ENCODE results near the gene CNTRL. TPM values are rescaled to one million over a fixed set of nuclear protein-coding genes. Genes with fewer than 3 reads are reported as not detected.
A peak's percentile ranks its signal among the peaks of the same experiment; 100 is the strongest.

The CNTRL gene
- total RNA-seq, 1 donor from 2014 or later = 18.2 TPM

GRCh38 chr9:121107029-121107428, 32.3 kb downstream of the CNTRL start:
- DNase-seq (ENCODE audit: low spot score, unreplicated experiment) = no peak
- no peaks in the 10 kb centered on the region for H3K4me1 Mint-ChIP-seq (ENCODE audit: low read depth)

DNA sequence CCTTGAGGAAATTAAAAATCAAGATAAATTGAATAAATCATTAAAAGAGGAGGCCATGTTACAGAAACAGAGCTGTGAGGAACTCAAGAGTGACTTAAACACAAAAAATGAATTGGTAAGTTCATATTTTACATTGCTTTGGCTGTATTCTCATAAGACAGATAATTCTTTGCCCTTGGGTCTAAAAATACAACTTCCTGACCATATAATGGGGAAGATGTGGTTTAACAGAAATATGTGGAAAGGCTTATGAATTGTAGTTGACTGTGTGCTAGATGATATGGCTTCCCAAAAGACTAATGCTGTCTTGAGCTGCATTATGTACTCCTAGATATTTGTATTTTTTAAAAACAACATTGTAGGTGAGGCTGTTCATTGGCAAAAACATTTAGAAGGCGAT, 33.1 kb downstream of the CNTRL start:
- Mint-ChIP-seq H3K4me1 (ENCODE audit: low read depth) (no peaks in the 10 kb centered on the region), H3K9me3 (ENCODE audit: low read depth) (no peaks in the 10 kb centered on the region), H3K27ac (no peak overlapping the region), H3K27me3 (no peaks in the 10 kb centered on the region), H3K36me3 (ENCODE audit: insufficient read depth) (peaks cover 2% of the 10 kb centered on the region), H3K4me3 (ENCODE audit: low read depth) (no peak overlapping the region)
- no peak for DNase-seq (ENCODE audit: low spot score, unreplicated experiment)
- TF ChIP-seq CTCF (IDR thresholded peaks at IDR 0.05; ENCODE audit: unreplicated experiment) = no peak

More at GRCh38 chr9:121107029-121107428, 32.3 kb downstream of the CNTRL start:
- Mint-ChIP-seq H3K27ac (no peak overlapping the region), H3K4me3 (ENCODE audit: low read depth) (no peak overlapping the region), H3K9me3 (ENCODE audit: low read depth) (peaks cover 6% of the 10 kb centered on the region), H3K36me3 (ENCODE audit: insufficient read depth) (peaks cover 5% of the 10 kb centered on the region), H3K27me3 (no peaks in the 10 kb centered on the region)
- peak; percentile 23 for TF ChIP-seq CTCF (IDR thresholded peaks at IDR 0.05; ENCODE audit: unreplicated experiment)

DNA sequence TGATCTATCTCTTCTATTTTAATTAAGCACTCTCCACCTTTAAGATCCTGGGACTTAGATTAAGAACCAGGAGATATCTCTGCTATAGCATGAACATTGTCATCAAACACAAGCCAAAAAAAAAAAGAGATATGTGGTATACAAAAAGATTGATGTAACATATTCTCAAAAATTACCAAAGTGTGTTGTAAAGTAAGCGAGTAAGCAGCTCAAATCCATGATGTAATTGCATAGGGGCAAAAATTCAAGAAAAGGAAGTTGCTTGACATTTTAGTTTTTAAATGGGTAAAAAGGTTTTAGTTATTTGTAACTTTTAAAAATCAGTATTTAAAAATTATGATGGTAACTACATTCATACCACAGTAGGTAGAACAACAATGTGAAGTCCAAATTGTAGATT, 40.7 kb downstream of the CNTRL start:
- H3K4me1 Mint-ChIP-seq (ENCODE audit: low read depth) = no peaks in the 10 kb centered on the region
- H3K36me3 Mint-ChIP-seq (ENCODE audit: insufficient read depth) = peaks cover 3% of the 10 kb centered on the region
- no peaks in the 10 kb centered on the region for H3K27me3 Mint-ChIP-seq
- DNase-seq (ENCODE audit: low spot score, unreplicated experiment) = no peak
- H3K27ac Mint-ChIP-seq = no peak overlapping the region
- H3K9me3 Mint-ChIP-seq (ENCODE audit: low read depth) = no peaks in the 10 kb centered on the region
- no peak for TF ChIP-seq CTCF (IDR thresholded peaks at IDR 0.05; ENCODE audit: unreplicated experiment)
- no peak overlapping the region for H3K4me3 Mint-ChIP-seq (ENCODE audit: low read depth)

DNA sequence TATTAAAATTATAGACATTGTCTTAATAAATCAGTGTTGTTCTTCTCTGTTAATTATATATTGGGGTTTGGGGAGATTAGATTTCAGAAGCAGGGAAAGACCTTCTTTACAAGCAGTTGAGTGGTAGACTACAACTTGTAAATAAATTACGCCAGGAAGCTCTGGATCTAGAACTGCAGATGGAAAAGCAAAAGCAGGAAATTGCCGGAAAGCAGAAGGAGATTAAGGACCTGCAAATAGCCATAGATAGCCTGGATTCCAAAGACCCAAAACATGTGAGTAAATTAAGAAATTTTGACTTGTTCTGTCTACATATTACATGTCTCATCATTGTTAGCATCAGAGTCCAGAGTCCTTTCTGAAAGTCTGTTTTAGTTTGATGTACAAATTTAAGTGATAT, 43.5 kb downstream of the CNTRL start:
- TF ChIP-seq CTCF (IDR thresholded peaks at IDR 0.05; ENCODE audit: unreplicated experiment) = no peak
- H3K4me1 Mint-ChIP-seq (ENCODE audit: low read depth) = peaks cover 13% of the 10 kb centered on the region
- H3K4me3 Mint-ChIP-seq (ENCODE audit: low read depth) = no peak overlapping the region
- no peak for DNase-seq (ENCODE audit: low spot score, unreplicated experiment)
- no peaks in the 10 kb centered on the region for H3K9me3 Mint-ChIP-seq (ENCODE audit: low read depth)
- H3K27me3 Mint-ChIP-seq = no peaks in the 10 kb centered on the region
- no peak overlapping the region for H3K27ac Mint-ChIP-seq
- H3K36me3 Mint-ChIP-seq (ENCODE audit: insufficient read depth) = peaks cover 3% of the 10 kb centered on the region

DNA sequence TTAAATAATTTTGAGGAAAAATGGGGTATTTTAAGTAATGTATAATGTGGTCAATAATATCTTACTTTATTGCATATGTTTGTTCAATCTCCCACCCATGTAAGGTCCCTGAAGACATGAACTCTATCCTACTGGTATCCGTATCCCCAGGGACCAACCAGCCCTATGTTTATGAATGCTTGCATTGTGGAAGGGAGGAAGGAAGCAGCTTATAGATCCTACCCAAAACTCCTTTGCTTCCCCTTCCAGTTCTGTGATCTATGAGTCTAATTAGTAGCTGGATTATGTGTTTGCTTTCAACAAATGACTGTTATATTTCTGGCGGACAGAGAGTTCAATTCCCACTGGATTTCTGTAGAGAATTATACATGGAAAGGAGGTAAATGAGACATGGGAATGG, 45.6 kb downstream of the CNTRL start:
- no peaks in the 10 kb centered on the region for H3K27me3 Mint-ChIP-seq
- no peak for TF ChIP-seq CTCF (IDR thresholded peaks at IDR 0.05; ENCODE audit: unreplicated experiment)
- no peak for DNase-seq (ENCODE audit: low spot score, unreplicated experiment)
- H3K27ac Mint-ChIP-seq = no peak overlapping the region
- H3K4me1 Mint-ChIP-seq (ENCODE audit: low read depth) = peaks cover 17% of the 10 kb centered on the region
- H3K9me3 Mint-ChIP-seq (ENCODE audit: low read depth) = no peaks in the 10 kb centered on the region
- H3K36me3 Mint-ChIP-seq (ENCODE audit: insufficient read depth) = peaks cover 3% of the 10 kb centered on the region
- no peak overlapping the region for H3K4me3 Mint-ChIP-seq (ENCODE audit: low read depth)
